Hypothalamus (tissue), 51 donors: ENCODE measurements around the gene CPSF7.
"Not testable (repeated sequence)": the region's sequence is repeated elsewhere in the genome, so short reads cannot be mapped to it uniquely, and the experiment has no call there.

Experiments used
- DNase-seq, 51 donors: peaks; one replicate each; lab custom pipeline; 2025; lab: John Stamatoyannopoulos, UW

CPSF7 gene

GRCh38 chr11:61392981-61393595, 36.7 kb downstream of the CPSF7 start:
- DNase-seq: peak in 3 of 51 donors; percentile 24 to 33 (median 26)

- DNase-seq: no peak
These were observed 39.6 kb downstream of the CPSF7 start for GRCh38 chr11:61390161-61390560.

- DNase-seq: no peak
These were observed 45.2 kb downstream of the CPSF7 start for GRCh38 chr11:61384271-61385242.

GRCh38 chr11:61383859-61384258, 45.9 kb downstream of the CPSF7 start:
- DNase-seq: not testable (repeated sequence)

GRCh38 chr11:61380884-61381283, 48.9 kb downstream of the CPSF7 start:
- DNase-seq: no peak

- DNase-seq: peak in 1 of 51 donors; percentile 5
These were observed 51.0 kb downstream of the CPSF7 start for GRCh38 chr11:61378713-61379313.

- no peak for DNase-seq
These were observed 52.2 kb downstream of the CPSF7 start for GRCh38 chr11:61377461-61378160.

GRCh38 chr11:61375761-61376108, 54.0 kb downstream of the CPSF7 start:
- DNase-seq: no peak

- DNase-seq: no peak
These were observed 56.9 kb downstream of the CPSF7 start for GRCh38 chr11:61372659-61373420.

- no peak for DNase-seq
These were observed 59.3 kb downstream of the CPSF7 start for GRCh38 chr11:61370349-61371005.

- DNase-seq: peak in 2 of 51 donors; percentile 10 to 12
These were observed 60.1 kb downstream of the CPSF7 start for GRCh38 chr11:61369372-61370348.

- DNase-seq: no peak
These were observed 61.1 kb downstream of the CPSF7 start for GRCh38 chr11:61368646-61369045.

GRCh38 chr11:61367406-61367805, 62.4 kb downstream of the CPSF7 start:
- DNase-seq: no peak

GRCh38 chr11:61364012-61364675, 65.6 kb downstream of the CPSF7 start:
- no peak for DNase-seq

- peak in 4 of 51 donors; percentile 31 to 49 (median 38) for DNase-seq
These were observed 67.3 kb downstream of the CPSF7 start for GRCh38 chr11:61362542-61362875.

- DNase-seq: peak; percentile 62 to 98 (median 91)
These were observed 67.8 kb downstream of the CPSF7 start, which contains the start of the genes CYB561A3 and TMEM138 for GRCh38 chr11:61361741-61362541. TSS of gene CYB561A3 (minus strand) at chr11:61361882. CDS start at chr11:61356713, 5,169 bp downstream. TSS of gene TMEM138 (plus strand) at chr11:61362374. CDS start at chr11:61364391, 2,017 bp downstream.
